ENCODE results near the gene LIMCH1.
"Not testable (repeated sequence)": the region's sequence is repeated elsewhere in the genome, so short reads cannot be mapped to it uniquely, and the experiment has no call there.

The LIMCH1 gene

DNA sequence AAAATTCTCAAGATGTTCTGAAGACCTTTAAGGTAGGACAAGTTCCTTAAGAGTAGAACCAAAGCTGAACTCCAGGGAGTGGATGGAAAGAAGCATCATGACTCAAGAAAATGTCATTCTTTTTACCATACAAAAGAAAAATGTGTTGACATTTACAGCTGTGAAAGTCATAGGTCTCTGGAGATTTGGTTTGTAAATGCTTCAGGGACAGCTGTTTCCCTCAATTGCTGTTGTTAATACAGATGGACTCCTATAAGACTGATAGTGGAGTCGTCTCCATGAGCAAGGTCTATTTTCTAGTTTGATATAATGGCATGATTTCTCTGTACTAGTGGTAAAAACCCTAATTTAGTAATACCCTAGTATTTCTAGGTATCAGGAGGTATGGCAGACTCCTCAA, 108.9 kb downstream of the LIMCH1 start:
- no peak for DNase-seq

DNA sequence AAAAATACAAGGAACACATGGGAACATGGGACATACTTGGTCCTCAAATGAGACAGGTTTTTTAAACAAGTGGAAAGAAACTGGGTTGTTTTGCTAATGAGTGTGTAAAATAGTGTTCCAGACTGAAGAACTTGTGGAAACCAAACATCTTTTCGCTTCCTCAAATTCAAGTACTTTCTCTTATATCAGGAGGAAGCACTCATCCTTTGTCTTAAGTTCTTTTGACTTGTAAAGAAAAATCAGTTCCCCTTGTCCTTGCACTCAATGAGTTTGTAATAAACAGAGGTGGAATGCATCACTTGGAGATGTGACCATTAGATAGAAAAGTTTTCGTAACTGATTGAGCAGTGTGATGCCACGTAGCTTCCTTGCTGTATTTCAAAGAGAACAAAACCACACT, 109.4 kb downstream of the LIMCH1 start:
- DNase-seq: no peak

DNA sequence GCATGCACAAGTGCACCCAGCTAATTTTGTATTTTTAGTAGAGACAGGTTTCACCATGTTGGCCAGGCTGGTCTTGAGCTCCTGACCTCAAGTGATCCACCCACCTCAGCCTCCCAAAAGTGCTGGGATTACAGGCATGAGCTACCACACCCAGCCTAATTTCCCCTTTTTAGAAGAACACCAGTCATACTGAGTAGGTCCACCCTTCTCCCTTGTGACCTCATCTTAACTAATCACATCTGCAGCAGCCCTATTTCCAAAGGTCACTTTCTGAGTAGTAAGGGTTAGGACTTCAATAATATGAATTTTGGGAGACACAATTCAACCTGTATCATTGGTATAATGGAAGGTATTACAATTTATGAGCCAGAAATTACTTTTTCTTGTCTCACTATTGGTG, 113.2 kb downstream of the LIMCH1 start:
- not testable (repeated sequence) for DNase-seq

DNA sequence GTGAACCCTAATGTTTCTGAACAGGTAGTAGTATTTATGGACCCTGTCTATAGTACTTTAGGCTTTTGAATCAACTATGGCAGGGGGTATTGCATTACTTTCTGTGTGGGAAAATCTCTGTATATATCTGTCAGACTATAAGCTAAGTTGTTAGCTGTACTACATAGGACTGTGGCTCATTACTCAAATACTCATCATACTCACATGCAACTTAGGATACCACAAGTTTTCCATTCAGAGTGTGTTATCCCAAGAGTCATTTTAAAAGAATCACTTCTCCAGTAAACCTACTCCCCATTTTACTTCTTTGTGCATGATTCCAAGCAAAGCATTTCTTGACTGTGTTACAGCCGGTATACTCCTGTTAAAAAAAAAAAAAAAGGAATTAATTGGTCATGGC, 115.0 kb downstream of the LIMCH1 start:
- DNase-seq: no peak

DNA sequence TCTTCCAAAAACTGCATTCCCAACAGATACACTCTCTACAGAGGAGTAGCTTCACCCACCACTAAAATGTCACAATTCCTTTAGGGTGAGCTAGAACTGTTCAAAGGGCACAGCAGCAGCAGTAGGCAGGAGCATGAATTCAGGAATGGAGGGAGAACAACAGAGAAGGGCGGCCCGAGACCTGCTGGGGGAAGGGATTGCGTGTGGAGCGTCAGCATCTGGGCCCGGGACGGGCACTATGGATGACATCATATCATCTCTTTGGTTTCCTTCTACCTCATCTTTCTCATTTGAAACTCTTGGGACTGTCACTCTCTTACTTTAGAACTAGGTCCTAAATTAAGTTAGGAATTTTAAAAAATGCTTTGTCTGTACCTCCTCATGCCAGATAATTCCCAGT, 115.6 kb downstream of the LIMCH1 start:
- DNase-seq: no peak

DNA sequence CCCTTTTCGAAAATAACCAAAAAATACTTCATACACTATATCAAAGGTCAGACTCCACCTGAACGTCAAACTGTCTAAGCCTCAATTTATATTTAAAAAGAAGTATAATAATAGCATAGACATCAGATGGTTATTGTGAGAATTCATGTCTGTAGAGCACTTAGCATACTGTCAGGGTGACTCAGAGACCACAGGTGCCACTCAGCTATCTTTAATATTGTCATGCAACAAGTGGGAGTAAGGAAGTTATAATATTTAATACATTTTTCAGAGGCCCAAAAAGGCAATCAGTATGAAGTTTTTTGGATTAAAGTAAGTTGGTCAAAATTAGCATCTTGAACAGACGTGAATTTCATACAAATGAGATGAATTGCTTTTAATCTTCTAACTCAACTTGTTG, 117.2 kb downstream of the LIMCH1 start:
- DNase-seq: no peak

DNA sequence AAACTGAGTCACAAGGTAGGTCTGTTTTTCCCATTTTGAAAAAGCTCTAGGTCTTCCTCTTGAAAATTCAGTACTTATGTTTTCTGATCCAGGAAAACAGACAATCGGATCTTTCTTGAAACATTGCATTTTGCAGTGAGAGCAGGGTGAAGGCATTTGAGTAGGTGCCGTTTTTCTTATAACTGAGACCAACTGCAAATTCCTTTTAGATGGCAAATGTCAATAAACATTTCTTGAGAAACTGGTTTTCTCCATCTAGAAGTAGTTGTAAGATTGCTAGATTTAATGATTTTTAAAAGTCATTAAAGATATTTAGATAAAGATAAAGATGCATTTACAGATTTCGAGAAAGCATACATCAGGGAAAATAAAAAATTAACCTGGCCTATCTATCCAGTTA, 118.1 kb downstream of the LIMCH1 start:
- DNase-seq: no peak

DNA sequence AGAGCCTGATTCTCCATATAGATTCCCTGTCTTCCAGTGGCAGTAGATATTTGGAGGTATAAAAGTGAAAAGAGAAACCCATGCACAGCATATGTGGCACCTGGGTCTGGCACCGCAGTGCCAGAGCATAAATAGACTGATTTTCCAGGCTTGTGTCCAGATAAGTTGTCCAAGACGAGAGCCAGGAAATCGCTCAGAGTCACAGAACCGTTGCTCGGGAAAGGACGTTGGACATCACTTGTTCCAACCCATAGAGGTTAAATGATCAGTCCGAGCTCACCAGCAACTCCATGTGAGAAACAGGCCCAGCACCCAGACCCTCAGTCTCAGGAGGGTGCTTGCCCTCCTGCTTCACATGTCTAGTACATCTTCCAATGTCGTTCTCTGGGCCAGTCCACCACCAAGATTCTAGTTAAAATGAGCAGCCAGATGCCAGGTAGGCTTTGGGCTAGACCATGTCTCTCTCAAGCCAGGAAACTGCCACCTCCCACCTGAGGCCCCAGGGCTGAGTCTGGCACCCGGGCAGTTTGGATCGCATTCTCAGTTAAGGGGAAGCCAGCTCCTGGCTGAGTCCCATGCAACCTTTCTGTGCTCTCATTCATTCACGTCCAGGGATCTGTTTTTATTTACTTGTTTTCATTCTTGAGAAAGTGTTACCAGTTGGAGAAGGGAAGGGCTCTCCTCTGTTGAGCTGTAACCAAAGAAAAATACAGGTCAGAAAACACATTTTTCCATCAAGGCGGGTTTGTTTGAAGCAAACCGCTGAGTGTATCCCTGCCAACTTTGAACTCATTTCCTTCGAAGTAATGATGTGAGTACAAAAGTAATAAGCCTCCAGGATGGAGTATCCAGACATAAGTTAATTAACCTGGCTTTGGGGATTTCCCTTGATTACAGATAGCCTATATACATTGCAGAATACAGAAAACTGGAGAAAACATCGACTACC, 118.9 kb downstream of the LIMCH1 start:
- DNase-seq: no peak

DNA sequence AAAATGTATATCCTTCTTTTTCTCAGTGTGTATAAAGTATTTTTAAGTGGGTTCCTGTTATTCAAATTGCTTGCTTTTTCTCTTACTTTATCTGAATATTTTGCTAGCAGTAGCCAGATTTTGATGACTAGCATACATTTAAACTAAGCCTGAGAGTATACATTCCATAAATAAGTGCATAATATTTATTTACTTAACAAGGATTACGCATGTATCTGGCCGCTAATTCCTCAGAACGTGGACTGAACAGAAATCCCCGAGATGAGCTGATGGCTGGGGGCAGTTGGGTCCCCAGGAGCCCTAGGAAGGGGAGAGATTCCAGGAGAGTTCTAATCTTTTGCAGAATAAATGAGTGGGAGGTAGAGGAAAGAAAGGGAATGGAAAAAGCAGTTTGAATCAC, 119.6 kb downstream of the LIMCH1 start:
- no peak for DNase-seq

DNA sequence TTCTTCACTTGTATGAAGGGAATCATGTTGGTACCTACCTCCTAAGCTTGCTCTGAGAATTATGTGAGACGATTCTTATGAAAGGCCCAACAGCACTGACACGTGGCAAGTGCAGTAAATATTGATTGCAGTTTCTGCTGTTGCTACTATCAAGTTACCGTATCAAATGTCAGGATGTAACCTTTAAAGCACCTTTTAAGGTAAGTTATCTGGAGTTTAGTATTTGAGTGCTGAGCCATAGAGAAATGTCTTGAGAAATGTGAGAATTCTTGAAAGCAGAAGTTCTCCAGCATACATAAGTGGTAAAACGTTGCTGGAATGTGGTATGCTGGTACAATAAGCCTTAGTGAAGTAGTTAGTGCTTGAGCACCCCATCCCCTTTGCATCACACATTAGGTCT, 120.2 kb downstream of the LIMCH1 start:
- DNase-seq: no peak

DNA sequence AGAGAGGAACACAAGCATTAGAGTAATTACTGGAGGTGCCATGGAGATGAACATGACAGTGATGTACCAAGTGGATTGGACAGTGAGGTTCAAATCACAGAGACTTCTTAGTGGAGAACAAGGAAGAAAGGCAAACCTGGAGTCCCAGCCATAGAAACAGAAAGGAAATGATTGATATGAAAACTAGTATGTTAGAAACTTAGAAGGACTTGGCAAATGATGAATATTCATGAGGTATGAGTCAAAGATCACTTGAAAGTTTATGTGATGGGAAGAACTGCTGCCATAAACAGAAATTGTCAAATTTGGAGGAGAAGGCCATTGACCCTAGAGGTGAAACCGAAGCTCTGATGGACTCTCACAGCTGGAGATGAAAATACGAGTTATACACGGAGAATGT, 122.4 kb downstream of the LIMCH1 start:
- no peak for DNase-seq

DNA sequence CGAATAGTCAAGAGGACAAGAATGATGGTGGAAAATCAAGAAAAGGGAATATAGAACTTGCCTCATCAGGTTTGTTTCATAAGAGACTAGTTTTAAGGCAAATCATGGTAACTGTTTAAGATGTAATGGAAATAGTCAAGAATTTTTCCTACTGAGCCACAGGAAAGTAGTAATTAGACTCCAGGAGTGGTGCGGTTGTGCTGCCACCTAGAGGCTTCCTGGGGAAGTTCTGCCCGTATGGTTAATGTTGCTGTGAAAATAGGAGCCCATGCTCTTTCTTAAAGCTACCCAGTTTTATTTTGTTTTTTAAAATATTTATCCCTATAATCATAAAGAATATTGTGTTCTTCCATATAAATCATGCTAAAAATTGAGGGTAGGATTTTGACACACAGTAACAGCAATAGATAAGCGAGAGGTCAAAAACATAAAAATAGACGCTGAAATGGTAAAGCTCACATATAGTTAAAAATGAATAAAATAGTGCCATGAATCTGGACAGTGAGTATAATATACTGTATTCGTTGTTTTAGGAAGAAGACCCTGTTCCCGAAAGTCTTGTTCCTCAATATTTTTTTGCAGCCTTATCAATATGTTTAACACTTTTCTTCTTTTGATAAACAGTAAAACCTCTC, 123.6 kb downstream of the LIMCH1 start:
- DNase-seq: peak; percentile 34

DNA sequence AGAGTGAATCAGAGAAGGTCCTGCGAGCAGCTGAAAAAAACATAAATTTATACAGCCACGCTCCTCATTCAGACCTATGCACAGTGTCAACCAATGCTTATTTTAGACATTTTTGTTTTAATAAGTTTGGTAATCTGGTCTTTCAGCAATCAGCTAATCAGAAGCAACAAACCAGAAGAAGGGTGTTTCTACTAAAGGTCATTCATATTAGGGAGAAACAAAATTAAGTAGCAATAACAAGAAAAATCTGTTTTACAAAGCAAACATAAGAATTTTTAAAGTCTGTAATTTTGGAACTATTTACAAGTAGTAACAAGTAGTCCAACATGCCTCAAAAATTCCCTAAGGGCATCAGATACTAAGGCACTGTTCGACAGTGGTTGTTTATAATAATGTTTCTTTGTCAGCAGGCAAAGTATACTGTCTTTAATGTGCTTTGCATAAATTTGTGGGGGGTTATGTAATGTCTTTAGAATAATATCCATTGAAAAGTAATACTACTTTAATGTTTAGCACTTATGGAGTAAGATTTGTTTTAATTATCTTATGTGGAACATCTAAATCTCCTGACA, 127.8 kb downstream of the LIMCH1 start:
- DNase-seq: no peak

DNA sequence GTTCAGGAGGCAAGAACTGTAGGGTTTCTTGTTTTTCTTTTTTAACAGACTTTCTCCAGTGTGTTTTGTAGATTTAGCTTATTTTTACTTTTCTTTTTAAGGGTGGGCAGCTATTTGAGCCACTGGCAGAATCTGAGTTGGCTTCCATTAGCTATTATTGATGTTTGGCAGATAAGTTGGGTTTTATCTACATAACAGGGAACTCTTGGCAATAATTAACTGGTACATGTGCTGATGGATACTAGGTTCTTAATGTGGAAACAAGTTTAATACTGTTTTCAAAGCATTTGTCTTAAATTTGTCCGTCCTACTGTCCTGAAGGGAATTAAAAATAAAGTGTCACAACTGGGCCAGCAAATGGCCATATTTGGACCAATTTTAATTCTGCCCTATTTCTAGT, 130.1 kb downstream of the LIMCH1 start:
- no peak for DNase-seq

DNA sequence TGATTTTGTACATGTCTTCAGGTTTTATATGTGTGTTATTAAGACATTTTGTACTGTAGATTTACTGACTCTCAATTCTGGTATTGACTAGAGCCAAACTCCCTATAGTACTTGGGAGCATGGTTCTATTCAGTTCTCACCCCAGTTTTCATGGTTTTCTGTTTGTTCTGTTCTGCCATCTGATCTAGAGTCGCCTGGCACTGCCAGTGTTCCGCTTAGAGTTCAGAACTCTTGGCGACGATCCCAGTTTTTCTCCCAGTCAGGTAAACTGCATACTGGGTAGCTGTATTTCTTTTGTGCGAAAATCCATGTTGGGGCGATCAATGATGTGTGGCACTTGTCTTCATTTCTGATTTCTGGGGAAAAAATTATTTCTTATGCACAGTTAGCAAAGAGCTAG, 132.6 kb downstream of the LIMCH1 start:
- DNase-seq: no peak

DNA sequence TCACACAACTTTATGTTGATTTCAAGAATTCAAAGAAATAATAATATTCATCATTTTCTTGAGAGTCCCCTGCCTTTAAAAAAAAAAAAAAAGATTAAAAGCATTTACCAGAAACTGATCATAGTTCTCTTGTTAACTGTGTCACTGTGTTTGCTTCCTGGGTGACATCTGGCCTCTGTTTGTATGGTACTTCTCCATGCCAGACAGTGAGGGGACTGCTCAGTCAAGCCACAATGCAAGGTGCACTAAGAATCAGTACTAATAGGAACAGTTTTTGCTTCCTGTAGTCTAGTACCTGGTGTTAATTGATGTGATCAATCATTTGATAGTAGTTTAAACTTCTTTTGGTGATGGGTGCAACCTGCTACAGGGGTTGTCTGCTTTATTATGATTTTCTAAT, 133.0 kb downstream of the LIMCH1 start:
- no peak for DNase-seq

DNA sequence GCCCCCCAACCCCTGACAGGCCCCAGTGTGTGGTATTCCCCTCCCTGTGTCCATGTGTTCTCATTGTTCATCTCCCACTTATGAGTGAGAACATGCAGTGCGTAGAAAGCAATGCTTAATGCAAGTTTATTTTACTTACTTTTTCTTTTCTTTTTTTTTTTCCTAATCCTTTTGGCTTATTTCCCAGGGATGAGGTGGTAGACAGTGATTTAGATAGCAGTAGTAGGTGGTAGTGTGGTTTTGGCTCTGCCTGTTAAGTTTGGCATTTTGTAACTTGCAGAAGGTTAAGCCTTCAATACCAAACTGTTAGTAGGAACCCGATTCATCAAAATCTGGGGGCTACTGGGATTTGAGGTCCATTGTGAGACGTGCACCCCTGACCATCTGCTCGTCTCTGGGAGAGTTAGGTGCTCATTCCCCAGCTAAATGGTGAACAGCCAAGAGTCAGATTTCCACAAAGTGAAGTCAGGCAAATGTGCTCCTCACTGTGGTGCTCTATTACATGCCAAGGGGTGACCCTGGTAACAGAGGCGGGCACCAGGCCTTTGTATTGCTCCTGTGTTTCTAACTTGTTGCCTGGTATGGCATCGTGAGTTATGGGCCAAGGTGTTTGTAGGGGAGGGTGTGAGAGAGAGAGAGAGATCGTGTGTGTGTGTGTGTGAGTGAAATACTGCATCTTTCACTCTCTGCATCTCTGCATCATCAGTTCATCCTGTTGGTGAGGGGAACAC, 140.3 kb downstream of the LIMCH1 start:
- no peak for DNase-seq

DNA sequence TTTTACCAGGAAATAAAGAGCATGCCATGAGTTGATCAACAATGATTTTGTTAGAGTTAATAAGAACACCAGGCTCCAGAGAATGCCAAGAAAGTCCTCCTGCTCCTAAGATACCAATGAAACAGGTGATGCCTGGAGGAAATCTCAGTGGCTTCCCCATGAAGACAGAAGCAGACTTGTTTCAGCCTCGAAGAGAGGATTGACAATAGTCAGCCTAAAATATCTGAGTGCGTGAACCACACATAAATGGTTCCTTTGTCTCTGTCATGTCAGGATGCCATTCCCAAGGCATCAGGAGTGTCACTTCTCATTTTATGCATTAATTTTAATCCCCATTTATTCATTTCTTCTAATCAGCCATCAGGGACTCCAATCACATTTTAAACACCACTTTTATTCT, 141.0 kb downstream of the LIMCH1 start:
- DNase-seq: no peak

DNA sequence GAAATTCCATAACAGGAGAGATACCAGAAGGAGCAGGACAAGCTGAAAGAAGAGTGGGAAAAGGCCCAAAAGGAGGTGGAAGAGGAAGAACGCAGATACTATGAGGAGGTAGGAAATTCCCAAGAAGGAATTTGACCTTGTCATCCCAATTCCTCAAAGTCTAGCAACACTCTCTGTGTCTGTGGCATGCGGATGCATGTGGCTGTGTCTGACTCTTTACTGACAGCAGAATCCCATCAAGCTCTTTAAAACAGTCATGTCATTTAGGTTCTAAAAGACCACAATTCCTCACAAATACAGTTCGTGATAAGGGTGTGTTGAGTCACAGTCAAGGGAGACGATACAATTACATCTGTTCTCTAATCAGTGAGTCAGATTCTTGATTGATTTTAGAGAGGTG, 142.0 kb downstream of the LIMCH1 start:
- no peak for DNase-seq

DNA sequence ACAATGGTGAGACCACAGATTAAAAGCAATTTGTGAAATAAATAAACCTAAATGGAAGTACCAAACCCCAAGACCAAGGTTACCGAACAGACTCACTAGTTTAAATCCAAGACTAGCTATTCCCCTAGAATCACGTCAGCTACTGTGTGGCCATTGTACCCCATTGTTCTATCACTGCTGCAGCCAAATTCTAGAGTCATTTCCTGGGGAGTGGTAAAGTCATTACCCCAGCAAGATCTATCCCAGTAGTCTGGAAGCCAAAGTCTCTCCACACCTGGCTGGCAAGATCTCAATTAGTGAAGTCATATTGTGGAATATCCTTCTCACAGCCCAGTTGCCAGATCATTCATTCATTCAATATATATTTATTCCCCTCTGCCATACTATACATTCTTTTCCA, 143.1 kb downstream of the LIMCH1 start:
- no peak for DNase-seq

DNA sequence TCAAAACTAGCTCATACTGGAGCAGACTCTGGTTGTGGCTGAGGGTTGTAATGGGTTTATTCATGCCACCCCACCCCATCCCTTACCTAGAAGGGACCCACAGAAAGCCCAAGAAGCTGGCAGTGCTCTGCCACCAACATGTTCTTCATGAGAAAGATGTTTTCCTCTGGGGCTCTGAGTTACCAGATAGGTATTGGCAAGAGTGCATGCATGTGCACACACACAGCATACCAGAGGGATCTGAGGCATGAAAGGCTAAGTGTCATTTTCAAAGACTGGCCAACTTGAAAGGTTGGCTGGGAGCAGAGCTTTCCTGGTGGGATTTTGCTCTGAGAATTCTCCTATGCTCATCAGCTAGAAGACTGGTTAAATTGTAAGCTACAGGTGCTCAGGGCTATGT, 145.4 kb downstream of the LIMCH1 start:
- DNase-seq: no peak

DNA sequence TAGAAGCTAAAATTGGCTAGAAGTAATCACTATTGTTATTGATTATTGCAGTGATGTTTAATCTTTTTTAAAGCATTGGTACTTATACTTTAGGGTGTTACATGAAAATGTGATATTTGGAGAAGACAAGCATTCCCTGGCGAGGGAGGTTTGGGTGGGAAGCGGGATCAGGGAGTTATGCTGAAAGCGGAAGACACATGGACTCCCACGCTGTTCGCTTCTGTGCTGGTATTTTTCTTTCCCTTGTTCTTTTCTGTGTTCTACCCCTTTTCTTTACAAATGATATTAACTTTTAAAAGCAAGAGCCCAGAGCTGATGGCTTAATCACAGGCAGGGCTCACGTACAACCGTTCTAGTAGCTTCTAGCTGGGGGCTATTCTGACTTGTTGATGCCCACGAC, 148.9 kb downstream of the LIMCH1 start:
- no peak for DNase-seq

DNA sequence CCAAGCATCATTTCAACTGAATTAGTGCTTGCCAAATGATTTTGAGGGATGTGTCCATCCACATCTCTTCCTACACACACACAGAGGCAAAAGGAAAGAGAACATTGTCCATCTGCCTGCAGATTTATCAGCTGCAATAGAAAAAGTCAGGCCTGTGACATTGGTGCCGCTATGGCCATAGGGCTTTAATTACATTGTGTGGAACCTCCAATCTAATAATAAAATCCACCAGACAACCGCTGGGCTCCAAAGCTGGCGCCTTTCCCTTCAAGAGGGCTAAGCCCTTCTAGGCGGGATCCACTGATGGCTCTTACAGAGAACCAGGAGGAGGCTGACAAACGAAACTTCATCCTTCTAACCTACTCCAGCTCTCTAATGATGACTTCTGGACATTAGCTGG, 150.0 kb downstream of the LIMCH1 start:
- no peak for DNase-seq

All from stimulated activated CD4-positive, alpha-beta T cell treated with anti-CD3 and anti-CD28 coated beads, Interleukin-12 subunit alpha, Interleukin-12 subunit beta, amount 100 ng/mL, for 4 hours (primary cell).